Lower leg skin (tissue), 3 donors: ENCODE data around the gene PLCB1.

Source experiments
- CTCF ChIP-seq, 3 donors: fragments of 450-650 bp; IDR thresholded peaks; one replicate each; pipeline ENCODE4 v1.5.1; 2016; ENCODE audit warnings: antibody characterized with exemption in 3 of 3, mild to moderate bottlenecking in 3 of 3, moderate library complexity in 2 of 3
- POLR2A ChIP-seq, 2 donors: fragments of 450-650 bp; IDR thresholded peaks; one replicate each; pipeline ENCODE4 v1.6.1; 2016 to 2017; ENCODE audit warnings: antibody characterized with exemption in 2 of 2, mild to moderate bottlenecking in 1 of 2, moderate library complexity in 1 of 2

- TF ChIP-seq CTCF (IDR thresholded peaks at IDR 0.05): no peak
- TF ChIP-seq POLR2A (IDR thresholded peaks at IDR 0.05): no peak
Observed at GRCh38 chr20:8304124-8304816, 172.2 kb downstream of the PLCB1 start.
